Mononuclear cell (primary cell): Measurements from ENCODE around the gene RALB. TPM values are rescaled to one million over a fixed set of nuclear protein-coding genes. Genes with fewer than 3 reads are reported as not detected.

ENCODE experiments used
- H3K27me3 ChIP-seq: 2 replicates; pipeline ENCODE4 v1.6.0; 2011; ENCODE audit warnings: low read length, control low read depth; ENCODE audit not compliant: insufficient read depth
- H3K4me1 ChIP-seq: 2 replicates; pipeline ENCODE4 v1.5.1; 2011; ENCODE audit warnings: mild to moderate bottlenecking, low read length, control low read depth; ENCODE audit not compliant: insufficient read depth
- H3K4me3 ChIP-seq: 2 replicates; pipeline ENCODE4 v1.5.1; 2011; ENCODE audit warnings: mild to moderate bottlenecking, low read length, moderate library complexity
- H3K9me3 ChIP-seq: 2 replicates; pipeline ENCODE4 v1.5.1; 2011; ENCODE audit warnings: low read depth, mild to moderate bottlenecking, control low read depth, low read length
- total RNA-seq: library from RNA; depleted of rRNA; stranded (reverse); fragments of >200 nt; gene quantifications from one replicate; pipeline ENCODE4 v1.2.3, GENCODE V29; 2012

RALB gene
- total RNA-seq, 1 donor, result 22.1 TPM

GRCh38 chr2:120285056-120285455 lies 32.4 kb downstream of the RALB start:
- H3K9me3 ChIP-seq, result no peaks in the 10 kb centered on the region
- peaks cover 13% of the 10 kb centered on the region for H3K4me1 ChIP-seq
- H3K4me3 ChIP-seq, result no peak overlapping the region
- no peaks in the 10 kb centered on the region for H3K27me3 ChIP-seq

- Histone ChIP-seq H3K27me3 (no peaks in the 10 kb centered on the region), H3K4me1 (peaks cover 13% of the 10 kb centered on the region), H3K4me3 (no peak overlapping the region), H3K9me3 (no peaks in the 10 kb centered on the region)
Measured at GRCh38 chr2:120287183-120288015, 34.7 kb downstream of the RALB start.

GRCh38 chr2:120288016-120288373 lies 35.3 kb downstream of the RALB start:
- peaks cover 13% of the 10 kb centered on the region for H3K4me1 ChIP-seq
- no peaks in the 10 kb centered on the region for H3K9me3 ChIP-seq

GRCh38 chr2:120289221-120289906 lies 36.7 kb downstream of the RALB start:
- Histone ChIP-seq H3K4me1 (peaks cover 13% of the 10 kb centered on the region), H3K9me3 (no peaks in the 10 kb centered on the region), H3K4me3 (no peak overlapping the region), H3K27me3 (no peaks in the 10 kb centered on the region)

More at GRCh38 chr2:120288016-120288373, 35.3 kb downstream of the RALB start:
- H3K4me3 ChIP-seq, result no peak overlapping the region
- no peaks in the 10 kb centered on the region for H3K27me3 ChIP-seq

GRCh38 chr2:120290737-120291136 lies 38.1 kb downstream of the RALB start:
- H3K9me3 ChIP-seq, result no peaks in the 10 kb centered on the region
- H3K27me3 ChIP-seq, result no peaks in the 10 kb centered on the region
- peaks cover 13% of the 10 kb centered on the region for H3K4me1 ChIP-seq
- no peak overlapping the region for H3K4me3 ChIP-seq

GRCh38 chr2:120291401-120292311 lies 39.0 kb downstream of the RALB start:
- Histone ChIP-seq H3K9me3 (no peaks in the 10 kb centered on the region), H3K4me3 (no peak overlapping the region), H3K4me1 (peaks cover 9% of the 10 kb centered on the region), H3K27me3 (no peaks in the 10 kb centered on the region)

GRCh38 chr2:120293096-120294007 lies 40.7 kb downstream of the RALB start:
- Histone ChIP-seq H3K4me3 (no peak overlapping the region), H3K9me3 (no peaks in the 10 kb centered on the region), H3K27me3 (no peaks in the 10 kb centered on the region), H3K4me1 (no peaks in the 10 kb centered on the region)

GRCh38 chr2:120294008-120294340 lies 41.3 kb downstream of the RALB start:
- Histone ChIP-seq H3K4me3 (no peak overlapping the region), H3K9me3 (no peaks in the 10 kb centered on the region), H3K4me1 (no peaks in the 10 kb centered on the region), H3K27me3 (no peaks in the 10 kb centered on the region)

GRCh38 chr2:120298173-120298835 lies 45.7 kb downstream of the RALB start:
- Histone ChIP-seq H3K9me3 (no peaks in the 10 kb centered on the region), H3K4me3 (no peak overlapping the region), H3K27me3 (no peaks in the 10 kb centered on the region), H3K4me1 (no peaks in the 10 kb centered on the region)

- Histone ChIP-seq H3K4me3 (no peak overlapping the region), H3K9me3 (no peaks in the 10 kb centered on the region), H3K27me3 (no peaks in the 10 kb centered on the region), H3K4me1 (no peaks in the 10 kb centered on the region)
Measured at GRCh38 chr2:120299004-120299403, 46.4 kb downstream of the RALB start.

GRCh38 chr2:120299561-120299960 lies 46.9 kb downstream of the RALB start:
- H3K9me3 ChIP-seq, result no peaks in the 10 kb centered on the region
- no peaks in the 10 kb centered on the region for H3K27me3 ChIP-seq
- no peak overlapping the region for H3K4me3 ChIP-seq
- H3K4me1 ChIP-seq, result no peaks in the 10 kb centered on the region

GRCh38 chr2:120300385-120300784 lies 47.7 kb downstream of the RALB start:
- no peaks in the 10 kb centered on the region for H3K4me1 ChIP-seq
- no peak overlapping the region for H3K4me3 ChIP-seq
- no peaks in the 10 kb centered on the region for H3K9me3 ChIP-seq
- H3K27me3 ChIP-seq, result no peaks in the 10 kb centered on the region

- no peak overlapping the region for H3K4me3 ChIP-seq
- no peaks in the 10 kb centered on the region for H3K27me3 ChIP-seq
- no peaks in the 10 kb centered on the region for H3K9me3 ChIP-seq
- peaks cover 6% of the 10 kb centered on the region for H3K4me1 ChIP-seq
Measured at GRCh38 chr2:120301284-120301683, 48.6 kb downstream of the RALB start.

GRCh38 chr2:120302301-120302700 lies 49.6 kb downstream of the RALB start:
- Histone ChIP-seq H3K4me1 (peaks cover 6% of the 10 kb centered on the region), H3K4me3 (no peak overlapping the region), H3K9me3 (no peaks in the 10 kb centered on the region), H3K27me3 (no peaks in the 10 kb centered on the region)
